MM.1S (cell line): ENCODE data around the gene DNASE1L2.

Experiments
- DNase-seq: peaks from one replicate; pipeline ENCODE4 v3.0.0-alpha.2; 2015
- H2AFZ ChIP-seq: fragments of 300-600 bp; sonication (generic); 2 replicates; pipeline ENCODE4 v1.6.0; 2016; ENCODE audit warnings: antibody characterized with exemption, low read length
- H3F3A ChIP-seq: fragments of 300-600 bp; sonication (generic); 2 replicates; pipeline ENCODE4 v1.6.1; 2016; ENCODE audit warnings: mild to moderate bottlenecking, antibody characterized with exemption, low read length, moderate library complexity, mixed read lengths; ENCODE audit not compliant: insufficient read depth
- H3K27ac ChIP-seq: fragments of 300-600 bp; sonication (generic); 2 replicates; pipeline ENCODE4 v1.5.1; 2016; ENCODE audit warnings: mild to moderate bottlenecking, low read length
- H3K27me3 ChIP-seq: fragments of 300-600 bp; sonication (generic); replicated peaks from 2 replicates; pipeline ENCODE4 v1.6.0; 2016; ENCODE audit warnings: low read length; ENCODE audit not compliant: insufficient read depth
- H3K36me3 ChIP-seq: fragments of 300-600 bp; sonication (generic); replicated peaks from 2 replicates; pipeline ENCODE4 v1.6.1; 2016; ENCODE audit warnings: mild to moderate bottlenecking, low read length, mixed read lengths; ENCODE audit not compliant: insufficient read depth
- H3K4me1 ChIP-seq: fragments of 300-600 bp; sonication (generic); 2 replicates; pipeline ENCODE4 v1.6.1; 2016; ENCODE audit warnings: low read length, mixed read lengths
- H3K4me2 ChIP-seq: fragments of 300-600 bp; sonication (generic); 2 replicates; pipeline ENCODE4 v1.6.0; 2016; ENCODE audit warnings: low read depth, low read length
- H3K4me3 ChIP-seq: fragments of 300-600 bp; sonication (generic); 2 replicates; pipeline ENCODE4 v1.5.1; 2016; ENCODE audit warnings: low read length, mixed read lengths
- H3K79me2 ChIP-seq: fragments of 300-600 bp; sonication (generic); 2 replicates; pipeline ENCODE4 v1.6.1; 2016; ENCODE audit warnings: mixed run types, low read length, mixed read lengths
- H3K9ac ChIP-seq: fragments of 300-600 bp; sonication (generic); 2 replicates; pipeline ENCODE4 v1.6.1; 2016; ENCODE audit warnings: low read length, mixed read lengths
- H3K9me2 ChIP-seq: fragments of 300-600 bp; sonication (generic); replicated peaks from 2 replicates; pipeline ENCODE4 v1.6.1; 2016; ENCODE audit warnings: mild to moderate bottlenecking, low read length, mixed read lengths; ENCODE audit not compliant: insufficient read depth
- H3K9me3 ChIP-seq: fragments of 300-600 bp; sonication (generic); replicated peaks from 2 replicates; pipeline ENCODE4 v1.6.1; 2016; ENCODE audit warnings: mild to moderate bottlenecking, low read length, mixed read lengths; ENCODE audit not compliant: insufficient read depth
- H4K20me1 ChIP-seq: fragments of 300-600 bp; sonication (generic); 2 replicates; pipeline ENCODE4 v1.6.1; 2016; ENCODE audit warnings: mild to moderate bottlenecking, low read length, moderate library complexity, mixed read lengths; ENCODE audit not compliant: insufficient read depth
- EZH2 ChIP-seq: fragments of 300-600 bp; sonication (generic); optimal IDR thresholded peaks from 2 replicates; pipeline ENCODE3; 2017; ENCODE audit warnings: low read depth, mild to moderate bottlenecking, antibody characterized with exemption, low read length, mixed read lengths
- EZH2phosphoT487 ChIP-seq: fragments of 300-600 bp; sonication (generic); IDR thresholded peaks from 2 replicates; pipeline ENCODE4 v1.6.1; 2018; ENCODE audit warnings: antibody characterized with exemption, low read length
- TF ChIP-seq, protein P1 (sequence below): fragments of 300-600 bp; sonication (generic); IDR thresholded peaks from 2 replicates; pipeline ENCODE4 v1.5.1; 2016; ENCODE audit warnings: antibody characterized with exemption, low read length, mixed read lengths

The DNASE1L2 gene

DNA sequence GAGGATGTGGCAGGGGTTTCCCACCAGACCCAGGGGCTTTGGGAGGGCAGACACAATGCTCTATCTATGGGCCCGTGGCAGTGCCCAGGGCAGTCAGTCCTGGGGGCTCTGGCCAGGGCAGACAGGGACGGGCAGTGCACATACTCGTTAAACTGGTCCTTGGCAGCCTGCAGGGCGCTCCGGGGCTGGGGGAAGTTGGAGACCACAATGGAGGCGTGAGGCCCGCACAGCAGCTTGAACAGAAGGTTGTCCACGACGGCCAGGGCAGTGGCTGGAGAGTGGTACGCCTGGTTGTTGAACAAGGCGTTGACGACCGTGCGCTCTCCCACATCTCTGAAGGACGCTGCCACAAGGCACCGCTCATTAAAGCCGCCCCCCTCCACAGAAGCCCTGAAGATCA, 50.3 kb downstream of the DNASE1L2 start:
- H3K4me1 ChIP-seq = no peaks in the 10 kb centered on the region
- H3F3A ChIP-seq = no peaks in the 10 kb centered on the region
- H2AFZ ChIP-seq = no peak overlapping the region
- H3K79me2 ChIP-seq = no peaks in the 10 kb centered on the region
- no peak overlapping the region for H3K9ac ChIP-seq
- H3K27ac ChIP-seq = no peak overlapping the region
- peaks cover 85% of the 10 kb centered on the region for H3K27me3 ChIP-seq
- no peaks in the 10 kb centered on the region for H4K20me1 ChIP-seq
- H3K4me2 ChIP-seq = no peak overlapping the region
- H3K36me3 ChIP-seq = no peaks in the 10 kb centered on the region
- H3K9me3 ChIP-seq = no peaks in the 10 kb centered on the region
- DNase-seq = no peak
- no peaks in the 10 kb centered on the region for H3K9me2 ChIP-seq
- TF ChIP-seq EZH2phosphoT487 (no peak), EZH2 (no peak)
- TF ChIP-seq, protein P1, sequence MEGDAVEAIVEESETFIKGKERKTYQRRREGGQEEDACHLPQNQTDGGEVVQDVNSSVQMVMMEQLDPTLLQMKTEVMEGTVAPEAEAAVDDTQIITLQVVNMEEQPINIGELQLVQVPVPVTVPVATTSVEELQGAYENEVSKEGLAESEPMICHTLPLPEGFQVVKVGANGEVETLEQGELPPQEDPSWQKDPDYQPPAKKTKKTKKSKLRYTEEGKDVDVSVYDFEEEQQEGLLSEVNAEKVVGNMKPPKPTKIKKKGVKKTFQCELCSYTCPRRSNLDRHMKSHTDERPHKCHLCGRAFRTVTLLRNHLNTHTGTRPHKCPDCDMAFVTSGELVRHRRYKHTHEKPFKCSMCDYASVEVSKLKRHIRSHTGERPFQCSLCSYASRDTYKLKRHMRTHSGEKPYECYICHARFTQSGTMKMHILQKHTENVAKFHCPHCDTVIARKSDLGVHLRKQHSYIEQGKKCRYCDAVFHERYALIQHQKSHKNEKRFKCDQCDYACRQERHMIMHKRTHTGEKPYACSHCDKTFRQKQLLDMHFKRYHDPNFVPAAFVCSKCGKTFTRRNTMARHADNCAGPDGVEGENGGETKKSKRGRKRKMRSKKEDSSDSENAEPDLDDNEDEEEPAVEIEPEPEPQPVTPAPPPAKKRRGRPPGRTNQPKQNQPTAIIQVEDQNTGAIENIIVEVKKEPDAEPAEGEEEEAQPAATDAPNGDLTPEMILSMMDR = no peak
- H3K4me3 ChIP-seq = no peak overlapping the region

DNA sequence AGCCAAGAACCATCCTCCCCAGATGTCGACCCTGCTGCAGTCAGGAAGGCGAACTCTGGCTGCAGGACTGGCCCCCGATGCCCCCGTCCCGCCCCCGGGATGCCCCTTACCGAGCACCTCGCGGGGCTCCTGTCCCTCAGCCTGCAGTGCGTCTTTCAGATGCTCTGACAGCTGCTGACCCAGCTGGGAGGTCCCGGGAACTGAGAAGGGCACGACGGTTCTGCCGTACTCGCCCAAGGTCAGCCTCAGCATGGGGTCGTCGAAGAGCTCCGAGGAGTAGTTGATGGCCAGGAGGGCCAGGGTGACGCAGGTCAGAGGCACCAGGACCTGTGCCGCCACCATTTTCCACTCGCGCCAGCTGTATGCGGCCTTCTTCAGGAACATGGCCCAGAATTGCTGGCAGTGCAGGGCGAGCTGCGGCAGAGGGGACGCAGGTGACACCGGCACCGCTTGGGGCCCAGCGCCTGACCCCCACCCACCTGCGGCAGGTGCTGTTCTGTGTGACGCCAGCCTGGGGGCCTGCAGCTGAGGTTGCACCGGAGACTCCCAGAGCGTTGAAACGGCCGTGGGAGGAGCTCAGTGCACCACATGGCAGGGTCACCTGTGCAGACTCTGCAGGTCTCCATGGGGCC, 51.8 kb downstream of the DNASE1L2 start:
- TF ChIP-seq, protein P1 = no peak
- TF ChIP-seq EZH2 (no peak), EZH2phosphoT487 (no peak)
- no peaks in the 10 kb centered on the region for H3K36me3 ChIP-seq
- H3K9me2 ChIP-seq = no peaks in the 10 kb centered on the region
- H3K4me2 ChIP-seq = no peak overlapping the region
- no peaks in the 10 kb centered on the region for H3K4me1 ChIP-seq
- H3F3A ChIP-seq = no peaks in the 10 kb centered on the region
- no peaks in the 10 kb centered on the region for H4K20me1 ChIP-seq
- H3K9me3 ChIP-seq = no peaks in the 10 kb centered on the region
- H2AFZ ChIP-seq = no peak overlapping the region
- H3K27me3 ChIP-seq = peaks cover 76% of the 10 kb centered on the region
- H3K27ac ChIP-seq = no peak overlapping the region
- H3K9ac ChIP-seq = no peak overlapping the region
- H3K4me3 ChIP-seq = no peak overlapping the region
- no peaks in the 10 kb centered on the region for H3K79me2 ChIP-seq
- DNase-seq = no peak
